ENCODE measurements around the gene PPP1R9A. TPM values are rescaled to one million over a fixed set of nuclear protein-coding genes. Genes with fewer than 3 reads are reported as not detected.

Gene PPP1R9A
- total RNA-seq, 1 donor from 2014 or later: 1.5 TPM

DNA sequence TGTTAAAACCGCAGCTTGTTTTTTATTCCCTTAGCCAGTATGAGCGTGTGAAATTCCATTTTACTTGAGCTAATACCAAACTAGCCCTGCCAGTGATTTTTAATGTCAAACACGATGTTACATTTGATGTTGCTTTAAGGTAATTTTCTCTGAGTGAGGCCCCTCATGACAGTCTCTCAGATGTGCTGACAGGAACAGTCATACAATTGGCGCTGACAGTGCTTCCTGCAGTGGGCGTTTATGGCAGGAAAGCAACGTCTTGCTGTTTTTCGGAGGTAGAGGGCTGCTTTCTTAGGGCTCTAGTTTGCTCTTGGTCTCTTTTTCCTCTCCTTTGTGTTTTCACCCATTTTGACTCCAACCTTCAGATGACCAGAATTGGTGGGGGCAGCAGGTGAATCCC lies 397.6 kb downstream of the PPP1R9A start:
- intact Hi-C loops (cut with DNase I): no loop called here
- no peaks in the 10 kb centered on the region for H3K27me3 ChIP-seq
- H3K4me3 ChIP-seq: no peak overlapping the region
- DNase-seq (ENCODE audit: extremely low spot score in 2 of 2): no peak
- no peaks in the 10 kb centered on the region for H3K4me1 ChIP-seq
- no peaks in the 10 kb centered on the region for H3K36me3 ChIP-seq
- TF ChIP-seq POLR2A (IDR thresholded peaks at IDR 0.05): no peak
- no peak for TF ChIP-seq POLR2AphosphoS5 (IDR thresholded peaks at IDR 0.05; ENCODE audit: insufficient read depth in 1 of 2, low read depth in 1 of 2)
- TF ChIP-seq, protein P1, sequence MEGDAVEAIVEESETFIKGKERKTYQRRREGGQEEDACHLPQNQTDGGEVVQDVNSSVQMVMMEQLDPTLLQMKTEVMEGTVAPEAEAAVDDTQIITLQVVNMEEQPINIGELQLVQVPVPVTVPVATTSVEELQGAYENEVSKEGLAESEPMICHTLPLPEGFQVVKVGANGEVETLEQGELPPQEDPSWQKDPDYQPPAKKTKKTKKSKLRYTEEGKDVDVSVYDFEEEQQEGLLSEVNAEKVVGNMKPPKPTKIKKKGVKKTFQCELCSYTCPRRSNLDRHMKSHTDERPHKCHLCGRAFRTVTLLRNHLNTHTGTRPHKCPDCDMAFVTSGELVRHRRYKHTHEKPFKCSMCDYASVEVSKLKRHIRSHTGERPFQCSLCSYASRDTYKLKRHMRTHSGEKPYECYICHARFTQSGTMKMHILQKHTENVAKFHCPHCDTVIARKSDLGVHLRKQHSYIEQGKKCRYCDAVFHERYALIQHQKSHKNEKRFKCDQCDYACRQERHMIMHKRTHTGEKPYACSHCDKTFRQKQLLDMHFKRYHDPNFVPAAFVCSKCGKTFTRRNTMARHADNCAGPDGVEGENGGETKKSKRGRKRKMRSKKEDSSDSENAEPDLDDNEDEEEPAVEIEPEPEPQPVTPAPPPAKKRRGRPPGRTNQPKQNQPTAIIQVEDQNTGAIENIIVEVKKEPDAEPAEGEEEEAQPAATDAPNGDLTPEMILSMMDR (IDR thresholded peaks at IDR 0.05): no peak
- no peaks in the 10 kb centered on the region for H3K9me3 ChIP-seq
- H3K27ac ChIP-seq: no peak overlapping the region

DNA sequence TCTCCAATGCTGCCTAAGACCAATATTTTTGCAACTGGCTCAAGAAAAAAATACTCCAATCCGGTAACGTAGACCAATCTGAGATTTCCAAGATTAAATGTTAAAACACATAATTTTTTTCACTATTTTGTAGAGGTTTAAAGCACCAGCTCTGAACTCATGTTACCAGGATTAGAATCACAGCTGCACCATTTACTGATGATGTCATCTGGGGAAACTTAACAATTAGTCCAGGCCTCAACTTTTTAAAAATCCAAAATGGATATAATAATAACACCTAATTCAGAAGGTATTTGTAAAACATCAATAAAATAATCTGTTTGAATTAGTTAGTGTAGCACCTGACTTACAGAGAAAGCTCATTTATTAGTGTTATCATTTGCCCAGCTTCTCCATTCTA lies 402.6 kb downstream of the PPP1R9A start:
- no peak for TF ChIP-seq POLR2A (IDR thresholded peaks at IDR 0.05)
- no peak for TF ChIP-seq POLR2AphosphoS5 (IDR thresholded peaks at IDR 0.05; ENCODE audit: insufficient read depth in 1 of 2, low read depth in 1 of 2)
- TF ChIP-seq, protein P1 (IDR thresholded peaks at IDR 0.05): no peak
- Histone ChIP-seq H3K27ac (no peak overlapping the region), H3K4me1 (no peaks in the 10 kb centered on the region), H3K4me3 (no peak overlapping the region), H3K9me3 (no peaks in the 10 kb centered on the region), H3K27me3 (no peaks in the 10 kb centered on the region), H3K36me3 (no peaks in the 10 kb centered on the region)
- no peak for DNase-seq (ENCODE audit: extremely low spot score in 2 of 2)
- intact Hi-C loops (cut with DNase I): no loop called here

DNA sequence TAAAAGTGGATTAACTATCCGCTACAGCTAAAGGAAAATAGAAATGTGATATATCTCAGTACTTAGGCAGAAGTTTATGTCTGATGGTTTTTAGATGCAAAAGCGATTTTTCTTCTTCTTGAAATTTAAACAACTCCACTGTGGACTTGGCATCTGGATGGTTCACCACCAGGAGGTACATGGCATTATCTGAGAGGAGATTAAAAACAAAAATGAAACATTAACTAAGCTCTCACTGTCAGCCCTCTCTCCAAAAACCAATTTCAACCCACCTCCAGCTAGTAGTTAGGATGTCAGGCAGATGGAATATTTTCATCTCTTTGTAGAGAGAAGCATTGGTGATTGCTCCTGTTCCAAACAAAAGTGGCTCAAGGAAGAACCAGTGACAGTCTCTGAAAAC lies 404.0 kb downstream of the PPP1R9A start:
- TF ChIP-seq, protein P1 (IDR thresholded peaks at IDR 0.05): no peak
- TF ChIP-seq POLR2A (IDR thresholded peaks at IDR 0.05) (no peak), POLR2AphosphoS5 (IDR thresholded peaks at IDR 0.05; ENCODE audit: insufficient read depth in 1 of 2, low read depth in 1 of 2) (no peak)
- no peaks in the 10 kb centered on the region for H3K9me3 ChIP-seq
- no peak overlapping the region for H3K4me3 ChIP-seq
- no peaks in the 10 kb centered on the region for H3K36me3 ChIP-seq
- intact Hi-C loops (cut with DNase I): no loop called here
- no peak for DNase-seq (ENCODE audit: extremely low spot score in 2 of 2)
- H3K4me1 ChIP-seq: no peaks in the 10 kb centered on the region
- H3K27ac ChIP-seq: no peak overlapping the region
- H3K27me3 ChIP-seq: no peaks in the 10 kb centered on the region

DNA sequence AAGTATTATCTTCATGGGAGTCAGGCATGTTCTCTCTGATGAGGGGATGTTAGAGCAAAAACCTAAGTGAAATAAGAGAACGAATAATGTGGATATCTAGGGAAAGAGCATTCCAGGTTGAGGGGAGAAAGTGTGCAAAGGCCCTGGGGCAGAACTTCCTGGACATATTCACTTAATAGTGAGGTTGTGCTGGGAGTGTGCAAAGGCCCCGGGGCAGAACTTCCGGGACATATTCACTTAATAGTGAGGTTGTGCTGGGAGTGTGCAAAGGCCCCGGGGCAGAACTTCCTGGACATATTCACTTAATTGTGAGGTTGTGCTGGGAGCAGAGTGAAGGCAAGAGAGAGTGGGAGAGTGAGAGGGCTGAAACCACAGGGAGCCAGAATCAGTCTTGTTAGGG lies 405.2 kb downstream of the PPP1R9A start:
- intact Hi-C loops (cut with DNase I): no loop called here
- no peak for DNase-seq (ENCODE audit: extremely low spot score in 2 of 2)
- Histone ChIP-seq H3K4me3 (no peak overlapping the region), H3K36me3 (no peaks in the 10 kb centered on the region), H3K9me3 (no peaks in the 10 kb centered on the region), H3K27me3 (no peaks in the 10 kb centered on the region), H3K27ac (no peak overlapping the region), H3K4me1 (no peaks in the 10 kb centered on the region)
- TF ChIP-seq POLR2A (IDR thresholded peaks at IDR 0.05) (no peak), POLR2AphosphoS5 (IDR thresholded peaks at IDR 0.05; ENCODE audit: insufficient read depth in 1 of 2, low read depth in 1 of 2) (no peak)
- TF ChIP-seq, protein P1 (IDR thresholded peaks at IDR 0.05): no peak

DNA sequence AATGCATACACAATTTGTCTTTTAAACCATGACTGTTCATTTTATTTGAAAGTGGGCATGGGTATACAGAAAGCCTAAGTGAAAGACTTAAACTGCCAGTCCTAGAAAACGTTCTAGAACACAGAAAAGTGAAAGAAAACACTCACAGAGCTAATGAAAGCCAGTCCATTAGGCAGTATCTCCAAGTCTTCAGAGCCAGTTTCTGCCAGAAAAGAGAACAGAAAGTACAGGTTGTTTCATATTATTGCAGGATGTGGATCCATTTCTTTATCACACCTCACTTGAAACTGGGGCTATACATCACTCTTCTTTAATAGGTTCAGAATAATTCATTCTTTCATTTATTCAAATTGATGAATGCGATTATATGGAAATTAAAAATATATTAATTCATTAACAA lies 409.2 kb downstream of the PPP1R9A start:
- no peak for DNase-seq (ENCODE audit: extremely low spot score in 2 of 2)
- Histone ChIP-seq H3K4me3 (no peak overlapping the region), H3K4me1 (no peaks in the 10 kb centered on the region), H3K9me3 (no peaks in the 10 kb centered on the region), H3K36me3 (no peaks in the 10 kb centered on the region), H3K27me3 (no peaks in the 10 kb centered on the region), H3K27ac (no peak overlapping the region)
- intact Hi-C loops (cut with DNase I): no loop called here
- TF ChIP-seq POLR2AphosphoS5 (IDR thresholded peaks at IDR 0.05; ENCODE audit: insufficient read depth in 1 of 2, low read depth in 1 of 2) (no peak), POLR2A (IDR thresholded peaks at IDR 0.05) (no peak)
- TF ChIP-seq, protein P1 (IDR thresholded peaks at IDR 0.05): no peak
